ENCODE measurements around the gene PCAT6. TPM values are rescaled to one million over a fixed set of nuclear protein-coding genes. Genes with fewer than 3 reads are reported as not detected.

The PCAT6 gene
- total RNA-seq, result not detected

GRCh38 chr1:202810615-202811295 is at the start of gene PCAT6:
Gene PCAT6 (plus strand): TSS chr1:202810954.
- Histone ChIP-seq H3K4me3 (peak within 1 kb of the TSS; percentile 90), H3K27ac (peak within 1 kb of the TSS; percentile 59 to 74), H3K36me3 (no peaks in the 10 kb centered on the region), H3K27me3 (replicated peaks; ENCODE audit: insufficient read depth) (no peaks in the 10 kb centered on the region), H3K9me3 (no peaks in the 10 kb centered on the region), H3K4me1 (ENCODE audit: control insufficient read depth in 1 of 2, low read depth in 2 of 2) (peaks cover 5 to 33% of the 10 kb centered on the region in 2 donors)
- no peak for TF ChIP-seq CTCF (IDR thresholded peaks at IDR 0.05)
- DNase-seq (ENCODE audit: low spot score) (peak; percentile 78), ATAC-seq (ENCODE audit: insufficient number of reproducible peaks, low FRiP score, low read depth) (peak; percentile 85)

GRCh38 chr1:202762019-202762418 is 48.7 kb upstream of the PCAT6 start:
- DNase-seq (ENCODE audit: low spot score), result no peak
- H3K27ac ChIP-seq, result no peak overlapping the region

GRCh38 chr1:202765721-202766120 is 45.0 kb upstream of the PCAT6 start:
- Histone ChIP-seq H3K4me1 (ENCODE audit: control insufficient read depth in 1 of 2, low read depth in 2 of 2) (no peaks in the 10 kb centered on the region), H3K9me3 (no peaks in the 10 kb centered on the region), H3K36me3 (peaks cover 31% of the 10 kb centered on the region), H3K27me3 (replicated peaks; ENCODE audit: insufficient read depth) (no peaks in the 10 kb centered on the region), H3K4me3 (no peak overlapping the region), H3K27ac (no peak overlapping the region)
- no peak for ATAC-seq (ENCODE audit: insufficient number of reproducible peaks, low FRiP score, low read depth)
- no peak for TF ChIP-seq CTCF (IDR thresholded peaks at IDR 0.05)
- no peak for DNase-seq (ENCODE audit: low spot score)

More at GRCh38 chr1:202762019-202762418, 48.7 kb upstream of the PCAT6 start:
- Histone ChIP-seq H3K9me3 (no peaks in the 10 kb centered on the region), H3K4me1 (ENCODE audit: control insufficient read depth in 1 of 2, low read depth in 2 of 2) (no peaks in the 10 kb centered on the region), H3K4me3 (no peak overlapping the region), H3K36me3 (peaks cover 32% of the 10 kb centered on the region), H3K27me3 (replicated peaks; ENCODE audit: insufficient read depth) (no peaks in the 10 kb centered on the region)
- ATAC-seq (ENCODE audit: insufficient number of reproducible peaks, low FRiP score, low read depth), result no peak
- no peak for TF ChIP-seq CTCF (IDR thresholded peaks at IDR 0.05)

- DNase-seq (ENCODE audit: low spot score), result no peak
- H3K27me3 ChIP-seq (replicated peaks; ENCODE audit: insufficient read depth), result no peaks in the 10 kb centered on the region
- no peak for ATAC-seq (ENCODE audit: insufficient number of reproducible peaks, low FRiP score, low read depth)
- peaks cover 32% of the 10 kb centered on the region for H3K36me3 ChIP-seq
- H3K9me3 ChIP-seq, result no peaks in the 10 kb centered on the region
- H3K4me1 ChIP-seq (ENCODE audit: control insufficient read depth in 1 of 2, low read depth in 2 of 2), result no peaks in the 10 kb centered on the region
- no peak overlapping the region for H3K27ac ChIP-seq
- no peak overlapping the region for H3K4me3 ChIP-seq
- TF ChIP-seq CTCF (IDR thresholded peaks at IDR 0.05), result no peak
Measured at GRCh38 chr1:202770135-202770534, 40.6 kb upstream of the PCAT6 start.

GRCh38 chr1:202781180-202781579 is 29.6 kb upstream of the PCAT6 start:
- H3K4me1 ChIP-seq (ENCODE audit: control insufficient read depth in 1 of 2, low read depth in 2 of 2), result peaks cover 0 to 10% of the 10 kb centered on the region in 2 donors
- no peak overlapping the region for H3K27ac ChIP-seq
- H3K36me3 ChIP-seq, result no peaks in the 10 kb centered on the region
- no peak for TF ChIP-seq CTCF (IDR thresholded peaks at IDR 0.05)
- no peaks in the 10 kb centered on the region for H3K27me3 ChIP-seq (replicated peaks; ENCODE audit: insufficient read depth)
- H3K4me3 ChIP-seq, result no peak overlapping the region
- no peaks in the 10 kb centered on the region for H3K9me3 ChIP-seq
- ATAC-seq (ENCODE audit: insufficient number of reproducible peaks, low FRiP score, low read depth) (no peak), DNase-seq (ENCODE audit: low spot score) (no peak)
